GM19438 (cell line): ENCODE measurements around the gene SDHB.
"Not testable (repeated sequence)": the region's sequence is repeated elsewhere in the genome, so short reads cannot be mapped to it uniquely, and the experiment has no call there.

Experiments used
- ATAC-seq: cut with Tn5 transposase; IDR thresholded peaks from one replicate; pipeline ENCODE4 v1.9.1; 2021; ENCODE audit warnings: low read depth; ENCODE audit not compliant: unreplicated experiment

SDHB gene

DNA sequence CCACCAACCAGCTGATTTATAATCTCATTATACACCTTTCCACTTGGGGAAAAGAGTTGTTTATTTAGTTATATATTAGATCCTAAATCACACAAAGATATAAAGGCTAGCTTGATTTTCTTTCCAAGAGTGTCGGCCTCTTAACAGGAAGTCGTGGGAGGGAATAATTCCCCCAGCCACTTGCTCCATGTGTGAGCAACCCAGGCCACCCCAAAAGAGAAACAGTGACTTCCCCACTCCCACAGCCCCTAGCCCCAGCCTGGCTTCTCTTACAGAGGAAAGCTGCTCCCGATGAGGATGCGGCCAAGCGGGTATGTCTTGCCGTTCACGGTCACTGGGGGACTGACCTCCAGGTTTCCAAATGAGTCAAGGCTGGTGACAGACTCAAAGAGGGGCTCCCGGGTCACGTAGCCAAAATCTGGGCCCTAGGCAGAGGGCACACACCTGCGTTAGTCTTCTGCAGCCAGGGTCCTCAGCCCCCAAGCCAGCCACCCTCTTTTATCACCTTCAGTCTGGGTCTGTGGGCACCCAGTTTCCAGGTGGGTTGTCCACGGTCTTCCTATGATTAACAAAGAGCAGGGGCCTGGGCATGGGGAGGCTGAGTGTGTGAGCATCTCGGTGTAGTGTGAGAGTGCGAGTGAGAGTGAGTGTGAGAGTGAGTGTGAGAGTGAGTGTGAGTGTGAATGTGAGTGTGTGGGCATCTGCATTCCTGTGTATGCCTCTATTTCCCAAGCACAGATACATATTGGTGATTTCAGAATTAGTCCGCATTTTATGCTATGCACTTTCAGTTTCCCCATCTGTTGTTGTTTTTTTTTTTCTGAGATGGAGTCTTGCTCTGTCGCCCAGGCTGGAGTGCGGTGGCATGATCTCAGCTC, 25.4 kb upstream of the SDHB start:
- ATAC-seq, result no peak

- no peak for ATAC-seq
These were observed 21.8 kb upstream of the SDHB start for GRCh38 chr1:17075470-17076255.

- ATAC-seq, result no peak
These were observed 18.0 kb upstream of the SDHB start for GRCh38 chr1:17071794-17072193.

- no peak for ATAC-seq
These were observed 16.3 kb upstream of the SDHB start for GRCh38 chr1:17070163-17070525.

- ATAC-seq, result no peak
These were observed 15.8 kb upstream of the SDHB start for GRCh38 chr1:17069452-17070162.

GRCh38 chr1:17068789-17069188, 15.0 kb upstream of the SDHB start:
- ATAC-seq, result no peak

GRCh38 chr1:17067465-17068240, 13.8 kb upstream of the SDHB start:
- ATAC-seq, result no peak

DNA sequence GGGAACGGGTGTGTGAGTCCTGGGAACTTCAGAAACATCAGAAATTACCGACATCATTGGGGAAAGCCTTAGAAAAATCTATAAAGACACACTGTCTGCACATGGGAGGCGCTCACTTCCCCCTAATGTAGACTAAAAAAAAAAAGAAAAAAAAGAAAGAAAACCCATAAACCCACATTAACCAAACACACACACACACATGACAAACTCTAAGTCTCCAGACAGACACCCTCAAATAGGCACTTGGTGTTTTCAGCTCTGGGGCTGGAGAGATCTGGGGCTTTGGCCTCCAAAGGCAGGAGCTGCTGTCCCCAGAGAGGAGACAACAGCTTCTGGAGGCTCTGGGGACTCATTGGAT, 13.2 kb upstream of the SDHB start:
- ATAC-seq, result no peak

DNA sequence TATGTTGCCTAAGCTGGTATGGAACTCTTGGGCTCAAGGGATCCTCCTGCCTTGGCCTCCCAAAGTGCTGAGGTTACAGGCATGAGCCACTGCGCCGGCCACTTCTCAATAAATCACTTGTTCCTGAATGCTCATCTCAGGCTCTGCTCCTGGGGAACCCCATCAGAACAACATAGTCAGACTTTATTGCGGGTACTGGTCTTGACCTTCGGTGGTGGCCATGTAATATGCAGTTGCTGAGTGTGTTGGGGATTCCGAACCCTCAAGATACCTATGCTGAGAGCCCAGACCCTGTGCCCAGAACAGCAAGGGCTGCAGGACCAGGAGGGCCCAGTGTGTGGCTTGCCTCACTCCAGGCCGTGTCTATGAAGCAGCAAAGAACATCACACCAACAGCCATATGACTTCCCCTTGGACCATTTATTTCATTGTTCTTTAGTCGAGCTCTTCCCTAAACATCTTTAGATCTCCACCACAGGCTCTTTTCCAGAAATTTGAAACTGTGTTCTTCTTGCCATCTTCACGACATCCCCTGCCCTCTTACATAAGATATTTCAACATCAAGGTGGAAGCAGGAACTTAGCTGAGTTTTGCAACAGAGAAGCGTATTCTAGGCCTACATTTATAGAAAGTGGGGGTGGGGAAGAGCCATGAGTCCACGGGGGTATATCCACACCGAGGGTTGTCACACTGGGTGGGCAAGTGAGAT, 12.7 kb upstream of the SDHB start:
- no peak for ATAC-seq

DNA sequence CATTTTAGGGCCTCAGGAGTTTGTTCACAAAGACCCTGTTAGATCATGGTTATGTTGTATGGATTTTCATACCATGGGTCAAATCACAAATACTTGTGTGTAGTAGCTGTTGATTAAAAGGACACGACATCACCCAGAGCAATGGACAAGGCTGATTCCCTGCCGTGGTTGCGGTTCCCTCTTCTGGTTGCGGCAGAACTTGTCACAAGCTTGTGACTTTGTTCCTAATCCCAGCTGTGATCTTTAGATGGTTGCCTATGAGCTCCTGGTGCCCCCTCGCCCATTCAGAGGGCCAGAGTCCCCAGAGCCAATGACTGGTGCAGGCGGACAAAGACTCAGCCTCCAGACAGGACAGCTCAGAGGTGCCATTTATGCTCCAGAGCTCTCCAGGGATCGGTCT, 11.8 kb upstream of the SDHB start:
- no peak for ATAC-seq

GRCh38 chr1:17062751-17063150, 8.9 kb upstream of the SDHB start:
- ATAC-seq, result not testable (repeated sequence)

DNA sequence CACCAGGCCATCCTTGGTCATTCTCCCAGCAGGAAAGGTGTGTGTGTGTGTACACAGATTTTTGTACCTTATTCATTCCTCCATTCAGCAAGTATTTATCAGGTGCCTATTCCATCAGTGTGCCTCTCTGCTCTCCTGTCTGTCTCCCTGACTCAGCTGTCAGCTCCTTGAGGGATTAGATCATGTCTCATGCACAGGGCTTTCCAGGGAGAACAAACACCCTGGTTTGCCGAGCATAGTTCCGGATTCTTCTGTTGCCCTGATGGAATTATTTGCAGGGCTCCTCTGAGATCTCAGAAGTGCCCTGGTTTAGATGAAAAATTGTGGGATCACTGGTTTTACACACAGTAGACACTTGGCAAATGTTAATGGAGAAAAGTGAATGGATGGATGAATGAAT, 8.1 kb upstream of the SDHB start:
- ATAC-seq, result no peak

DNA sequence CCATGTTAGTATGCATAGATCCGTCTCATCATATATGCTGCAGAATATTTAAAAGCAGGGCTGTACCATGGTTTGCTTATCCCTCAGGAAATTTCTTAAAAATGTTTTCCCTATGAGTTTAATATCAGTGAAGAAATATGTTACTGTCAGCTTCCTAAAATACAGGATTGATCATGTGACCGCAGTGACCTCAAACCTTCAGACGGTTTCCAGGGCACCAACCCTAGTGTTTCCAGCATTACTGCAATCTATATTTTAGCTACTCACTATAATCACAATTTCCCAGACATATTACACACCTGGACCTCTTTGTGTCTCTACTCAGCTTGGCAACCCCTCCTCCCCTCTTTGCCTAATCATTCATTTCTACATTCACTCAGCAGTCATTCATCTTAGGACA, 7.7 kb upstream of the SDHB start:
- ATAC-seq, result no peak

GRCh38 chr1:17060306-17060749, 6.5 kb upstream of the SDHB start:
- ATAC-seq, result no peak

DNA sequence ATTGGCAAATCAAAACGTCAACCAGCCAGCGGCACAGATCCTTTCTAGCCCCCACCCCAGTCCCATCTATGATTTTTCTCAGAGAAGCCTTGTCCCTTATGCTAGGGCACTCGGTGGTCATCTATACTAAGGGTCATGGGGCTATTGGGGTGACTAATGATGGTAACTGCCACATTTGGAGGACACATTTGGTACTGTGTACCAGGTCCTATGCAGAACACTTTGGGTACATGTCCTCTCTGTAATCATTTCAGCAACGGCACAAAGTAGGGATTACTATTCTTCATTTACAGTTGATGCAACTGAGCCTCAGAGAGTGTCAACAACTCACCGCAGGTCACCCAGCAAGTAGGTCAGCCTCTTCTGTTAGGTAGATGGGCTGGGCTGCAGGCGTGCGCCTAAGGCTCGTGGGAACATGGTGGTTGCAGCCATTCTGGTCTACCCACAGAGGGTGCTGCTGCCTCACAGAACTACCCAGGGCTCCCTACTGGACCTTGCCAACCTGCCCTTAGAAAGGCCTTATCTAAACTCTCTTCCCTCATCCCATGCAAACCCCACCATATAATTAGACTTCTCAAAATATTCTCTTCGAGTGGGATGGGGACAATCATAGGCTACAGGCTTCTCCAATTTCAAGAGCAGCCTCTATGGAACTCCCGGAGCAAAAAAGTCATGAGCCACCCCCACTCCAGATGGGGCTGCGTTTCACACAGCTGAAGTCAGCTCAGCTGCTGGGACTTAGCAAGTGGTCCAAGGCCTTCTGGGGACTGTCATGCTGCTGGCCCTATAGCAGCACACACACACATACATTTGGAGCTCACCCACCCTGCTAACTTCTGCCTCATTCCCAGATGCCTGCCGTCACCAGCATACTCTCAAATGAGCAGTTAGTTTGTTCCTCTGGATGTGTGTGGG, 5.8 kb upstream of the SDHB start:
- no peak for ATAC-seq

- ATAC-seq, result no peak
These were observed 2.7 kb upstream of the SDHB start for GRCh38 chr1:17056551-17056950.

GRCh38 chr1:17055801-17056200, 2.0 kb upstream of the SDHB start:
- no peak for ATAC-seq

- no peak for ATAC-seq
These were observed 647 bp downstream of the SDHB start for GRCh38 chr1:17053086-17053684.

DNA sequence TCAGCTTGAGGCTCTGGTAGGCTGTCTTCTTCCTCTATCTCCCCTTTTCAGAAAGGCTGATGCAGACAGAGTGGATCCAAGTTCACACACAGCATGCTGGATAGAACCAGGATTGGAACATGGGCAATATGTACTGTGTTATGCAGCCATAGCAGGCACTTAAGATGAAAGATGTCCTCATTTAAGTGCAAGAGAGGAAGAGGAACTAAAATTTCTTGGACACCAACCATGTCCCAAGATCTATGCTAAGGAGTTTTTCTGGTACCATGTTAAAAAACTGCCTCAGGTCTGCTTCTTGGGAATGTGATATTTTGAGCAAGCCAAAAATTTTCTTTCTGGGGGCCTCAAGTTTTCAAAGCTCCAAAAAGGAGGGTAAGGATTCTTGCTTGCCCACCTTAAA, 1.2 kb downstream of the SDHB start:
- no peak for ATAC-seq
